ENCODE results near the gene VSIG10L.

Gene VSIG10L

GRCh38 chr19:51338563-51339312, 3.2 kb downstream of the VSIG10L start:
- Histone ChIP-seq H4K20me1 (peaks cover 0 to under 1% (median 0%) of the 10 kb centered on the region in 11 experiments; a peak in 1 of 22 replicates), H3K27me3 (peaks cover 0 to 19% (median 11%) of the 10 kb centered on the region in 11 experiments; a peak in 18 of 22 replicates), H3K9me3 (replicated peaks in 1 of 11) (0 out of 22 replicates have a peak, but pooled peaks cover 0 to 4% (median 0%) of the 10 kb centered on the region in 11 experiments), H3K36me3 (no peaks in the 10 kb centered on the region), H3K4me3 (peak overlapping the region; percentile 59 to 77 (median 68)), H3K4me2 (peak overlapping the region; percentile 78 to 98 (median 91)), H3K9ac (peak overlapping the region; percentile 53 to 83 (median 75)), H3K27ac (peak overlapping the region in 10 of 11 experiments; percentile 44 to 77 (median 68); a peak in 19 of 22 replicates), H3K4me1 (peaks cover 11 to 31% (median 26%) of the 10 kb centered on the region in 10 experiments; a peak in 17 of 20 replicates)
- no peak for TF ChIP-seq Cebpa-rat (IDR thresholded peaks at IDR 0.05)

GRCh38 chr19:51337861-51338562, 3.9 kb downstream of the VSIG10L start:
- Histone ChIP-seq H4K20me1 (no peaks in the 10 kb centered on the region), H3K4me2 (peak overlapping the region; percentile 78 to 98 (median 91)), H3K36me3 (no peaks in the 10 kb centered on the region), H3K4me3 (peak overlapping the region; percentile 59 to 77 (median 68); a peak in 19 of 20 replicates), H3K4me1 (peaks cover 9 to 30% (median 25%) of the 10 kb centered on the region in 10 experiments; a peak in 17 of 20 replicates), H3K9ac (peak overlapping the region; percentile 53 to 83 (median 75); a peak in 21 of 22 replicates), H3K27me3 (peaks cover 0 to 19% (median 11%) of the 10 kb centered on the region in 11 experiments; a peak in 18 of 22 replicates), H3K27ac (peak overlapping the region in 9 of 11 experiments; percentile 51 to 77 (median 73); a peak in 18 of 22 replicates), H3K9me3 (replicated peaks in 1 of 11) (0 out of 22 replicates have a peak, but pooled peaks cover 0 to 6% (median 0%) of the 10 kb centered on the region in 11 experiments)
- TF ChIP-seq Cebpa-rat (IDR thresholded peaks at IDR 0.05), result no peak

GRCh38 chr19:51337141-51337860, 4.6 kb downstream of the VSIG10L start:
- peak overlapping the region in 1 of 11 experiments; percentile 73; a peak in 1 of 22 replicates for H3K27ac ChIP-seq
- H3K36me3 ChIP-seq, result peaks cover 0 to 3% (median 0%) of the 10 kb centered on the region in 11 experiments; a peak in 1 of 22 replicates

GRCh38 chr19:51333836-51334460, 8.0 kb downstream of the VSIG10L start:
- Histone ChIP-seq H3K4me2 (no peak overlapping the region), H3K4me3 (no peak overlapping the region), H3K27ac (no peak overlapping the region), H3K27me3 (no peaks in the 10 kb centered on the region; a peak in 2 of 22 replicates), H3K36me3 (peaks cover 4 to 17% (median 7%) of the 10 kb centered on the region in 11 experiments; a peak in 12 of 22 replicates), H4K20me1 (no peaks in the 10 kb centered on the region), H3K9ac (no peak overlapping the region), H3K9me3 (replicated peaks in 1 of 11) (peaks cover 8 to 27% (median 15%) of the 10 kb centered on the region in 11 experiments), H3K4me1 (peaks cover 5 to 10% (median 8%) of the 10 kb centered on the region in 10 experiments; a peak in 14 of 20 replicates)
- TF ChIP-seq Cebpa-rat (IDR thresholded peaks at IDR 0.05), result no peak

More at GRCh38 chr19:51337141-51337860, 4.6 kb downstream of the VSIG10L start:
- peaks cover 0 to 19% (median 11%) of the 10 kb centered on the region in 11 experiments; a peak in 18 of 22 replicates for H3K27me3 ChIP-seq
- no peaks in the 10 kb centered on the region for H4K20me1 ChIP-seq
- no peak overlapping the region for H3K4me3 ChIP-seq
- H3K9ac ChIP-seq, result peak overlapping the region in 2 of 11 experiments; percentile 78; a peak in 1 of 22 replicates
- H3K4me2 ChIP-seq, result no peak overlapping the region
- H3K9me3 ChIP-seq (replicated peaks in 1 of 11), result peaks cover 0 to 7% (median 0%) of the 10 kb centered on the region in 11 experiments; a peak in 1 of 22 replicates
- peaks cover 5 to 27% (median 22%) of the 10 kb centered on the region in 10 experiments; a peak in 17 of 20 replicates for H3K4me1 ChIP-seq
- no peak for TF ChIP-seq Cebpa-rat (IDR thresholded peaks at IDR 0.05)

- Histone ChIP-seq H3K36me3 (peaks cover 4 to 17% (median 7%) of the 10 kb centered on the region in 11 experiments; a peak in 12 of 22 replicates), H3K27me3 (peaks cover 20 to 22% (median 22%) of the 10 kb centered on the region in 11 experiments), H4K20me1 (no peaks in the 10 kb centered on the region), H3K4me1 (peaks cover 0 to 7% (median 0%) of the 10 kb centered on the region in 10 experiments; a peak in 4 of 20 replicates), H3K9ac (no peak overlapping the region), H3K9me3 (replicated peaks in 1 of 11) (peaks cover 8 to 35% (median 15%) of the 10 kb centered on the region in 11 experiments), H3K4me3 (no peak overlapping the region), H3K27ac (no peak overlapping the region), H3K4me2 (no peak overlapping the region)
- TF ChIP-seq Cebpa-rat (IDR thresholded peaks at IDR 0.05), result no peak
Observed at GRCh38 chr19:51331716-51332115, 10.2 kb downstream of the VSIG10L start.

GRCh38 chr19:51331193-51331592, 10.7 kb downstream of the VSIG10L start:
- no peak for TF ChIP-seq Cebpa-rat (IDR thresholded peaks at IDR 0.05)
- Histone ChIP-seq H3K4me2 (no peak overlapping the region), H3K4me1 (peaks cover 0 to 7% (median 0%) of the 10 kb centered on the region in 10 experiments; a peak in 4 of 20 replicates), H3K27ac (no peak overlapping the region), H3K36me3 (peaks cover 4 to 17% (median 7%) of the 10 kb centered on the region in 11 experiments; a peak in 12 of 22 replicates), H3K27me3 (peaks cover 21 to 27% (median 24%) of the 10 kb centered on the region in 11 experiments), H3K4me3 (no peak overlapping the region), H3K9me3 (replicated peaks in 1 of 11) (peaks cover 8 to 36% (median 15%) of the 10 kb centered on the region in 11 experiments), H3K9ac (no peak overlapping the region), H4K20me1 (no peaks in the 10 kb centered on the region)

GRCh38 chr19:51330366-51330765, 11.6 kb downstream of the VSIG10L start:
- Histone ChIP-seq H3K9ac (no peak overlapping the region), H3K27me3 (peaks cover 21 to 35% (median 31%) of the 10 kb centered on the region in 11 experiments), H3K4me1 (peaks cover 0 to 7% (median 0%) of the 10 kb centered on the region in 10 experiments; a peak in 4 of 20 replicates), H3K9me3 (replicated peaks in 1 of 11) (peaks cover 8 to 36% (median 15%) of the 10 kb centered on the region in 11 experiments), H3K4me2 (no peak overlapping the region), H3K4me3 (no peak overlapping the region), H3K27ac (no peak overlapping the region), H4K20me1 (no peaks in the 10 kb centered on the region), H3K36me3 (peaks cover 4 to 17% (median 7%) of the 10 kb centered on the region in 11 experiments; a peak in 12 of 22 replicates)
- TF ChIP-seq Cebpa-rat (IDR thresholded peaks at IDR 0.05), result no peak

All from BLaER1 treated with 17β-estradiol and CSF1 and Interleukin-3, amounts not matched to agents 10 nM and 100 nM (cell line).